ENCODE data around the gene ARHGEF12.

ARHGEF12 gene

DNA sequence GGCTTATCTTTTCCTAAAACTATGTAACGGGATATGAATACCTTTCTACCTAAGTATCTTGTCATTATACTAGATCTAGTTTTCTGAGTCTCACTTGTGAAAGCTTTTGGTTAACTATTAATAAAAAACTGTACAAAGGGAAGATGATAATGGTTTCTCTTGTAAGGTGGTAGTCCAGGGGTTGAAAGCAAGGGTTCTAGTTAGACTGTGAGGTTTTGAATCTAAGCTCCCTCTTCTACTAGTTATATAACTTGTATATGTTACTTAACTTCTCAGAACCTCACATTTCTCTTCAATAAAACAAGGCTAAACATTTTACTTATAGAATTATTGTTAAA is 54.3 kb downstream of the ARHGEF12 start:
- no peak for DNase-seq

GRCh38 chr11:120391292-120391691 is 55.1 kb downstream of the ARHGEF12 start:
- no peak for DNase-seq

DNA sequence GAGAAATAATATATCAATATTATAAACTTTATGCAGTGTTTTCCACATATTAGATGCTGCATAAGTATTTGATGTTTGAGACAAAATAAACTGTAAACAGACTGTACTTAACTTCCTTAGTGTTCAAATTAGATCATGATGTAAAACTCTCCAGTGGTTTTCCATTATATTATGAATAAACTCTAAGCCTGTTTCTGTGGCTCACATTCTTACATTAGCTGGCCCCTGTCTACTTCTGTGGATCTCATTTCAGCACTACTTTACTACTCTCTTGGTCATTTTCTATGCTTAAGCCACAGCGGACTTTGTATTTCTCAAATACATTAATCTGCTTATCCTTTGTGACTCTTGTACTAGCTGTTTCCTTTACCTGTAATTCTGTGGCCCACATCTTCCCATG is 55.6 kb downstream of the ARHGEF12 start:
- no peak for DNase-seq

GRCh38 chr11:120392314-120392713 is 56.1 kb downstream of the ARHGEF12 start:
- no peak for DNase-seq

DNA sequence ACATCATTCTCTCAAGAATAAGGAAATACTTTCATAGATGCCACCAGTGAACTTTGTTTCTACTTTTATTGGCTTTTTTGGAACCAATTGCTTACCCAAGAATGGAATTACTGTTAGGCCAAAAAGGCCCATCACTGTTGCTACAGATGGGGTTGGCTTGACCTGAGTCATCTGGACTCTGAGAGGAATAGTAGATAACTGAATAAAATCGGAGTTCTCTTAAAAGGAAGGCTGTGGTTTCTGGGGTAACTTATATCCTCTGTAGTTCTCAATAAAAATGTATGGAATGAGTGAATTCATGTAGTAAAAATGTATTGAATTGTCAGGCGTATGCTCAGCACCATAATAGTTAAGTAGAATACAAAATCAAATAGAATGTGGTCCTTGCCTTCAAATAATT is 56.6 kb downstream of the ARHGEF12 start:
- no peak for DNase-seq

DNA sequence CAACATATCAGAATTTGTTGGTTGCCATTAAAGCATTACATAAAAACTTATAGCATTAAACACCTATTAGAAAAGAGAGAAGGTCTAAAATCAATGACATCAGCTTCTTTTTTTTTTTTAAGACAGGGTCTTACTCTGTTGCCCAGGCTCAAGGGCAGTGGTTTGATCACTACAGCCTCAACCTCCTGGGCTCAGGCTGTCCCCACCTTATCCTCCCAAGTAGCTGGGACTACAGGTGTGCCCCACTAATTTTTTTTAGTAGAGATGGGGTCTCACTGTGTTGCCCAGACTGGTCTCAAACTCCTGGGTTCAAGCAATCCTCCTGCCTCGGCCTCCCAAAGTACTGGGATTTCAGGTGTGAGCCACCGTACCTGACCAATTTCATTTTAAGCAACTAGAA is 57.9 kb downstream of the ARHGEF12 start:
- no peak for DNase-seq

DNA sequence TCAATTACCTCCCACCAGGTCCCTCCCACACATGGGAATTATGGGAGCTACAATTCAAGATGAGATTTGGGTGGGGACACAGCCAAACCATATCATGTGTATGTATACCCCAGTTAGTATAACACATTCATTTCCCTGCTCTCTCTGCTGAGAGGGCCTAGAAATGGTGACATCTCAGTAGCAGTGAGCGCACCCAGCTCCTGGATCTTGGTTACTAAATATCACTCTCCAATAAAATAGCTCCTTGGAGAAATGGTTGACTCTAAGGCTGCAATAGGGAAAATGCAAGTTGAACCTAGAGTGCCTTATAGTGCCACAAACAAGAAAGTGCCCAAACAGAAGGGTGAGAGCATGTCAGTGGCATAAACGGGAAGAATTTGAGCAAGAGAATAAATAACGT is 59.6 kb downstream of the ARHGEF12 start:
- no peak for DNase-seq

- no peak for DNase-seq
Measured at GRCh38 chr11:120398132-120398531, 61.9 kb downstream of the ARHGEF12 start.

GRCh38 chr11:120399307-120399706 is 63.1 kb downstream of the ARHGEF12 start:
- DNase-seq, result no peak

GRCh38 chr11:120400564-120401364 is 64.6 kb downstream of the ARHGEF12 start:
- no peak for DNase-seq

DNA sequence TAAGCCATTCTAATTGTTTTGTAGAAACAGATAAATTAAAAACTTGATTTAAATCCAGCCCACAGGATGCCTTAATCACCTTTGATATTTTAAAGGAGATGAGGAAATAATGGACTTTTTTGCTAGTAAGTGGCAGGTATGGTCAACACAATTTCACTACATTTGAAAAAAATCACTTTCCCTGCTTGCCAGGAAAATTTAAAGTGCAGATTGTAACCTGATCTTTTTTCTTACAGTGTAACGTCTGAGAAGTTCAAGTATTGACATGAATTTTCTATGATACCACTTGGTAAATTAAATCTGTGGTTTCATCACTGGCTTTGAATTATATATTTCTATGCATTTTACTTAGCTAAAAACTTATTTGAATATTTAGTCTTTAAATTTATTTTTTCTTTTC is 65.3 kb downstream of the ARHGEF12 start:
- DNase-seq, result no peak

DNA sequence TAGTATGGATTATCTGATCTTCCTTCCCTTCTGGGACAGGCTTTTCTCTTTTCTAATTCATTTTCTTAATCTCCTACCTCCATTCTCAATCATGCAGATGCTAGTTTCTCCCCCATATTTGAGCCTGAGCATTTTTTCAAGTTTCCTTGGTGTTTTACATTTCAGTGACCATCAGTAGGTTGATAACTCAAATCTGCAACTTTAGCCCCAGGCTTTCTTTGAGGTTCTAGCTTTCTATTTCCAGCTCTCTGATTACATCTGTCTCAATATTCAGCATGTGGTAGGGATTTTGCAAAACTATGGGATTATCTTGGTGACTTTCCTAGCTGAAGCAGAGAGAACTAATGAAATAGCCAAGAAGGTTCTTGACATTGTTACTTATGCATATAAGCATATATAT is 67.8 kb downstream of the ARHGEF12 start:
- DNase-seq, result no peak

DNA sequence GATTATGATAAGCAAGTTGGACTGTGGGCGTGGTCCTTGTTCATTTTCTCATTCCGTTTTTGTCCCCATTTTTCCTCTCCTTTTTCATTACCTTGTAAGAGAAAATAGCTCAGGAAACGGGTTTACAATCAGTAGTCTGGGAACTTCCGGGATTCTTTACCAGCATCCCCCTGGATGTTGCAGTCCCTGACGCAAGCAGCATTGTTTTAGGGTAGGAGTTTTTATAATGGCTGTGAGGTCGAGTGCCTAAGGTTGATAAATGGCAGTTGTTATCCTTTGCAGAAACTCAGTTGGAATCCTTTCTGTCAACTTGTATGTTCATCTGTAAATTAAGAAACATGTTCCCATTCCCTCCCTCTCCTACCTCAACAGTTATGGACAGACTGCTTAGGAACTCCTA is 68.3 kb downstream of the ARHGEF12 start:
- no peak for DNase-seq

GRCh38 chr11:120409655-120410054 is 73.4 kb downstream of the ARHGEF12 start:
- no peak for DNase-seq

DNA sequence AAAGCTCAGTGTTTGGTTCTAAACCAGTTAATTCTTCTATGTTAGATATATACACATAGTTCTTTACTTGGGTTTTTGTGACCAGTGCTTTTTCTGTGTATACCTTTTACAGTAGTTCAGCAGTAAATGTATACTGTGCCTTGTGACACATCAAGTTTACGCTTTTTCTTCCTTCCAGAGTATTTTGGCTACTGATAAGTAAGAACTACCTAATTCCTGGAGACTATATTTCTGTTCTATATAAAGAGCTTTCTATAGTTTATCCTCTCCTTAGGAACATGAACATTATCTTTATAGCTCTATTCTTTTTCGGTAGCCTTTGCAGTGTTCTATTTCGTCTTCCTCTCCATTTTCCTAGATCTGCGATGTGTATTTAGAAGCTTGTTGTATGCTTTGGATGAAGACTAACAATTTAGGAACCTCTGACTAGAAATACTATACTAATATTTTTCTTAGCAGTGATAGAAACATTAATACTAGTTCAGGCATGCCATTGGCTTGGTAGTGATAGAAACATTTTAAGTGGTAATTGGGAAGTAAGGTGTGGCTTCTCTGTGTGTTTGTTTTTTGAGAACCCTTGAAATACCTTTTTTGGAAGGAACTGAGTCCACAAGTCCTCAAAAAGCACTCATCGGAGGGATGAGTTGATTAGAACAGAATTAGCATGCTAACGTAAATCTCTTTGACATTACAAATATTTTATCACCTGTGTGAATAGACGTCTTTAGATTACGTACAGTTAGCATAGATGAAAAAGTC is 74.6 kb downstream of the ARHGEF12 start:
- no peak for DNase-seq

DNA sequence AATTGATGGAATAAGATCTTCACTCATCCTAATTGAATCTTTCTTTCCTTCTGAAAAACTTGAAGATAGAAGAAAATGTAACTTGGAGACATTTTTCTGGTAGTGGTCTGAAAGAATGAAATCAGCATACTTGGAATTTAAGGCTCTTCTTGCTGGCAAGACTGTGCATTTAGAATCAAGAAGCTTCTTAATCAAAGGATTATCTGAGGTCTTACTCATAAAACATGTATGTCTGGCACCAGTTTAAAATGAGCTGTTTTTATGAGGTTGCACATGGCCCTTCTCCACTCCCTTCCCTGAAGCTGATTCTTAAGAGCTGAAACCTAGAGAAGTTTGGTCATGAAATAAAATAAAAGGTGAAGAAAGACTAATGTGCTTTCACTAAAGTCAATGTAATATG is 77.3 kb downstream of the ARHGEF12 start:
- no peak for DNase-seq

- no peak for DNase-seq
Measured at GRCh38 chr11:120420572-120420971, 84.4 kb downstream of the ARHGEF12 start.

DNA sequence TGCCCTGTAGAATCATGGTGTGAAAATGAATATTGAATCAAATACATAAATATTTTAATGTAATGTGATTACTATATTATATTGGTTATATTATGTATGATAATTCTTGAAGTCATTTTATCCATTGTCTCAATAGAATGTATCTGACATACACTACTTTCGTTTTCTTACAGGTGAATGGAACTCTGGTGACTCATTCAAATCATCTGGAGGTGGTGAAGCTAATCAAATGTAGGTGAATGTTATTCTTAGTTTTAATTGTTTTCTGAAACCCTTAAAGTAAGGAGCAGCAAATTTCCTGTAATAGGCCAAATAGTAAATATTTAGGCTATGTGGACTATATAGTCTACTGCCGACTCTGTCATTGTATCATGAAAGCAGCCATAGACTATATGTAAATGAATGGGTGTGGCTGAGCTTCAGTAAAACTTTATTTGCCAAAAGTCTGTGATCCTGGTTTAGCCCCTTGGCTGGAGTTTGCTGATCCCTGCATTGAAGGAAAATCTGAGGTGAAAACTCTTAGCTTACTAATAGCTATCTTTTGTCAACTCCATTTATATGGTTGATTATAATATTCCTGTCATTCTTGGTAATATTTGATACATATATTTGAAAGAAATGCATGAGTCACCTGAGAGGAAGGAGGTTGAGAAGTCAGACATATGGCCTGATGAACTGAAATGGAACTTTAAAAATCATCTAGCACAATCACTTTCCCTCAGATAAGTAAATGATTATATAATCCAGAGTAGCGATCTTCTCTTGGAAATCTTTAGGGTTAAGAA is 88.2 kb downstream of the ARHGEF12 start:
- no peak for DNase-seq

GRCh38 chr11:120424970-120425332 is 88.7 kb downstream of the ARHGEF12 start:
- no peak for DNase-seq

DNA sequence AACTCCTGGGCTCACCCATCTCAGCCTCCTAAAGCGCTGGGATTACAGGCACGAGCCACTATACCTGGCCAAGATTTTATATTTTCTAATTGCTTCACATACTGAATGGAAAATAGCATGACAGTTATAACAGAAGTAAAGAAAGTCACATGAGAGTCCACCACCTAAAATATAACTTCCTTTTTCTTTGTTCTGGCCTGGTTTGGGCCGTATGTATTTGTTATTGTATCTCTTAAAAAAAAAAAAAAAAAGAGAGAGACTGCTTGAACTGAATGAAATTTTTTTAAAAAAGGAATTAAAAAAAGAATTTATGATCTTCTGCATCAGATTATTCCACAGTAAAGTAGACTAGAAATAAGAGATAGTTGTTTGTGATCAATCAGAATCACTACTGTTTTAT is 89.3 kb downstream of the ARHGEF12 start:
- DNase-seq, result no peak

DNA sequence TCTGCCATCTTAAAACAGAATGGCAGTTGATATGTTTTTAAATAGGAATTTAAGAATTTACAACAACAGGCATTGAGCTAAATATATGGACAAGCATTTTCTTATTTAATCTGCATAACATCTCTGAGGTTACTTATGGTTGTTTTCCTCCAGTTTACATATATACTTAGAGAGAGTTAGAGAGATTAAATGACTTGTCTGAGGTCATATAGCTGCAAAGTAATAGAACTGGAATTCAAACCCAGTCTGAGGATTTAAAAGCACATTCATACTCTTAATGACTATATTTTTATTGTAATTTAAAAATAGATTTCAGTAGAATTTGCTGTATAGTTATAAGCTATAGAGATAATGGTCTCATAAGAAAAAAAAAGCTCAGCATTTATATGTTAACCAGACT is 93.9 kb downstream of the ARHGEF12 start:
- no peak for DNase-seq

DNA sequence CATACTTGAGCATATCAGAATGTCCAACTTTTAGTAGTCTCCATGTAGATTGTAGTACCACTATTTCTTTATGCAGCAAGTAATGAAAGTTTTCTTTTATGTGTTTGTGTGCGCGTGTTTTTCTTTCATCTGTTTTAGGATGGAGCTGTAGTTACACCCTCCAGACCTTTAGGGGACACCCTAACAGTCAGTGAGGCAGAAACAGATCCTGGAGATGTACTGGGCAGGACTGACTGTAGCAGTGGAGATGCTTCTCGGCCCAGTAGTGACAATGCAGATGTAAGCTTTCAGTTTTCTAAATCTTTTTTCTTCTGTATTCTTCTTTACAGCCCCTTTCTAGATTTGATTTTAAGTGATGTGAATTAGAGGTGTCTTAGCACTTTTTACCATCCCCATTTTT is 95.4 kb downstream of the ARHGEF12 start:
- DNase-seq, result no peak

- no peak for DNase-seq
Measured at GRCh38 chr11:120432056-120433018, 96.1 kb downstream of the ARHGEF12 start.

Measured in activated gamma-delta T cell treated with Interleukin-2 at 50 U/mL for 16 hours (primary cell).